AG09309 (cell line): Measurements from ENCODE around the gene STOX1.

Source experiments
- DNase-seq: peaks from one replicate; pipeline ENCODE4 v3.0.0-alpha.2; 2010; ENCODE audit warnings: low read depth
- H3K4me3 ChIP-seq: 2 replicates; pipeline ENCODE4 v1.5.1; 2011; ENCODE audit warnings: mild to moderate bottlenecking, low read depth, low read length, moderate library complexity; ENCODE audit not compliant: control insufficient read depth
- TF ChIP-seq, protein P1 (sequence below): IDR thresholded peaks from 2 replicates; pipeline ENCODE4 v1.5.1; 2011; ENCODE audit warnings: mild to moderate bottlenecking, low read depth, low read length, inconsistent platforms; ENCODE audit not compliant: insufficient read depth, control insufficient read depth; ENCODE audit errors: missing control alignments

STOX1 gene, protein sequence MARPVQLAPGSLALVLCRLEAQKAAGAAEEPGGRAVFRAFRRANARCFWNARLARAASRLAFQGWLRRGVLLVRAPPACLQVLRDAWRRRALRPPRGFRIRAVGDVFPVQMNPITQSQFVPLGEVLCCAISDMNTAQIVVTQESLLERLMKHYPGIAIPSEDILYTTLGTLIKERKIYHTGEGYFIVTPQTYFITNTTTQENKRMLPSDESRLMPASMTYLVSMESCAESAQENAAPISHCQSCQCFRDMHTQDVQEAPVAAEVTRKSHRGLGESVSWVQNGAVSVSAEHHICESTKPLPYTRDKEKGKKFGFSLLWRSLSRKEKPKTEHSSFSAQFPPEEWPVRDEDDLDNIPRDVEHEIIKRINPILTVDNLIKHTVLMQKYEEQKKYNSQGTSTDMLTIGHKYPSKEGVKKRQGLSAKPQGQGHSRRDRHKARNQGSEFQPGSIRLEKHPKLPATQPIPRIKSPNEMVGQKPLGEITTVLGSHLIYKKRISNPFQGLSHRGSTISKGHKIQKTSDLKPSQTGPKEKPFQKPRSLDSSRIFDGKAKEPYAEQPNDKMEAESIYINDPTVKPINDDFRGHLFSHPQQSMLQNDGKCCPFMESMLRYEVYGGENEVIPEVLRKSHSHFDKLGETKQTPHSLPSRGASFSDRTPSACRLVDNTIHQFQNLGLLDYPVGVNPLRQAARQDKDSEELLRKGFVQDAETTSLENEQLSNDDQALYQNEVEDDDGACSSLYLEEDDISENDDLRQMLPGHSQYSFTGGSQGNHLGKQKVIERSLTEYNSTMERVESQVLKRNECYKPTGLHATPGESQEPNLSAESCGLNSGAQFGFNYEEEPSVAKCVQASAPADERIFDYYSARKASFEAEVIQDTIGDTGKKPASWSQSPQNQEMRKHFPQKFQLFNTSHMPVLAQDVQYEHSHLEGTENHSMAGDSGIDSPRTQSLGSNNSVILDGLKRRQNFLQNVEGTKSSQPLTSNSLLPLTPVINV

DNA sequence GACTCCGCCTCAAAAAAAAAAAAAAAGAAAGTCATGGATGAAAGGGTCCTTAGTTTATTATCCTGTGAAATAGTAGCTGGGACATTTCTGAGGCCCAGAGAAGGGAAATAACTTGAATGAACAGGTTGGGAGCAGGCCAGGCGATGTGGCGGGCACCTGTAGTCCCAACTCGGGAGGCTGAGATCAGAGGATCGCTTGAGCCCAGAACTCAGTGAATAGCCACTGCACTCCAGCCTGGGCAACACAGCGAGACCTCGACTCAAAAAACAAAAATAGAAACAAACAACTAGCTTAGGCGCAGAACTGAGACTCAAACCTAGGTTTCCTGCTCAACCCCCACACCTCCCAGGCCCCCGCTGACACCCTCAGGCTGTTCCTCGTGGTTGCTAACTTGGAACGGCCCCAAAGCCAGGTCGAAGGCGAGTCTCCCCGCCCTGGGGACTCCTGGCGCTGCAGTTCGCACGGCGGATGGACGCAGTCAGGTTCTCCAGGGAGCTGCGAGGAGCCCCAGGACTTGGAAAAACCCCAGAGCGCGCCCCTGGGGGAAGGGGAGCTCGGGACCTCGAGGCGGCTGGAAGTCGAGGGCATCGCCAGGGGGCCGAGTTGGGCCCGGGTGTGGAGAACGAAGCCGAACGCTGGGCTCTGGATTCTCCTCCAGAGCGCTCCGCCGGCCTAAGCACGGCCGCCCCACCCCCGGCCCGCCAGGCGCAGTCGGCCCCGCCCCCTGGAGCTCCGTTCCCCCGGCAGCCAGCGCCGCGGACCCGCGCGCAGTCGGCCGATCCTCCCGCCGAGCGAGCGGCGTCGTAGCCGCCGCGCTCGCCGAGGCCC, at the start of gene STOX1:
Gene STOX1 (plus strand): TSS at position 768 of the 828 bp plus-strand sequence. CDS start 93 bp downstream, outside the sequence.
- TF ChIP-seq, protein P1, sequence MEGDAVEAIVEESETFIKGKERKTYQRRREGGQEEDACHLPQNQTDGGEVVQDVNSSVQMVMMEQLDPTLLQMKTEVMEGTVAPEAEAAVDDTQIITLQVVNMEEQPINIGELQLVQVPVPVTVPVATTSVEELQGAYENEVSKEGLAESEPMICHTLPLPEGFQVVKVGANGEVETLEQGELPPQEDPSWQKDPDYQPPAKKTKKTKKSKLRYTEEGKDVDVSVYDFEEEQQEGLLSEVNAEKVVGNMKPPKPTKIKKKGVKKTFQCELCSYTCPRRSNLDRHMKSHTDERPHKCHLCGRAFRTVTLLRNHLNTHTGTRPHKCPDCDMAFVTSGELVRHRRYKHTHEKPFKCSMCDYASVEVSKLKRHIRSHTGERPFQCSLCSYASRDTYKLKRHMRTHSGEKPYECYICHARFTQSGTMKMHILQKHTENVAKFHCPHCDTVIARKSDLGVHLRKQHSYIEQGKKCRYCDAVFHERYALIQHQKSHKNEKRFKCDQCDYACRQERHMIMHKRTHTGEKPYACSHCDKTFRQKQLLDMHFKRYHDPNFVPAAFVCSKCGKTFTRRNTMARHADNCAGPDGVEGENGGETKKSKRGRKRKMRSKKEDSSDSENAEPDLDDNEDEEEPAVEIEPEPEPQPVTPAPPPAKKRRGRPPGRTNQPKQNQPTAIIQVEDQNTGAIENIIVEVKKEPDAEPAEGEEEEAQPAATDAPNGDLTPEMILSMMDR, result no peak
- H3K4me3 ChIP-seq, result peak within 1 kb of the TSS; percentile 62
- DNase-seq, result no peak

DNA sequence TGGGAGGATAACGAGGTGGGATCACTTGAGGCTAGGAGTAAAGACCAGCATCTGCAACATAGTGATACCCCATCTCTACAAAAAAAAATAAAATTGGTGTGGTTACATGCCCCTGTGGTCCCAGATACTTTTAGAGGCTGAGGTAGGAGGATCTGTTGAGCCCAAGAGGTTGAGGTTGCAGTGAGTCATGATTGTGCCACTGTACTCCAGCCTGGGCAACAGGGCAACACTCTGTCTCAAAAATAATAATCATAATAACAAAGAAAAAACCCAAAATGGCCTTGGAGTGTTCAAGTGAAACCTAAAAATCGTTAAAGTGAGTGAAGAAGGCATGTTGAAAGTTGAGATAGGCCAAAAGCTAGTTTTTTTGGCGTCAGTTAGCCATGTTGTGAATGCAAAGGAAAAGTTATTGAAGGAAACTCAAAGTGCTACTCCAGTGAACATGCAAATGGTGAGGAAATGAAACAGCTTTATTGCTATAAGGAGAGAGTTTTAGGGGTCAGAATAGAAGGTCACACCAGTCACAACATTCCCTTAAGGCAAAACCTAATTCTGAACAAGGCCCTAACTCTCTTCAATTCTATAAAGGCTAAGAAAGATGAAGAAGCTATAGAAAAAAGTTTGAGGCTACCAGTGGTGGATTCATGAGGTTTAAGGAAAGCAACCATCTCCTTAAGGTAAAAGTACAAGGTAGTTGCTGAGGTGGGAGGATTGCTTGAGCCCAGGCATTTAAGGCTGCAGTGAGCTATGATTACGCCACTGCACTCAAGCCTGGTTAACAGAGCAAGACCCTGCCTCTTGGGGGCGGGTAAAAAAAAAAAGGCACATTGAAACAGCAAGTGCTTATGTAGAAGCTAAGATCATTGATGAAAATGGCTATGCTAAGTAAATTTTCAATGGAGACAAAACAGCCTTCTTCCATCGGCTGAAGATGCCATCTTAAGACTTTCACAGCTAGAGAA, 45.4 kb upstream of the STOX1 start:
- TF ChIP-seq, protein P1, result no peak
- H3K4me3 ChIP-seq, result no peak overlapping the region
- no peak for DNase-seq

DNA sequence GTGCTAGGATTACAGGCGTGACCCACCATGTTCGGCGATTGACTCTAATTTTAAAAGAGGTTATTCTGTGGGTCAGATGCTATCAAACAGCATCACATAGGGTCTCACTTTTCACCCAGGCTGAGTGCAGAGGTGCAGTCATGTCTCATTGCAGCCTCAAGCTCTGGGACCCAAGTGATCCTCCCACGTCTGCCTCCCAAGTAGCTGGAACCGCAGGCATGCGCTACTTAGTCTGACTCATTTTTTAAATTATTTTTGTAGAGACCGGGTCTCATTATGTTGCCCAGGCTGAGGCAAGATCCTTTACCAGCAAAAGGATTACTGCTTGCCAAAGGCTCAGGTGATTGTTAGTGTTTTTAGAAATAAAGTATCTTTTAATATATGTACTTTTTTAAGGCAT, 42.9 kb upstream of the STOX1 start:
- no peak for DNase-seq
- TF ChIP-seq, protein P1, result no peak
- H3K4me3 ChIP-seq, result no peak overlapping the region

DNA sequence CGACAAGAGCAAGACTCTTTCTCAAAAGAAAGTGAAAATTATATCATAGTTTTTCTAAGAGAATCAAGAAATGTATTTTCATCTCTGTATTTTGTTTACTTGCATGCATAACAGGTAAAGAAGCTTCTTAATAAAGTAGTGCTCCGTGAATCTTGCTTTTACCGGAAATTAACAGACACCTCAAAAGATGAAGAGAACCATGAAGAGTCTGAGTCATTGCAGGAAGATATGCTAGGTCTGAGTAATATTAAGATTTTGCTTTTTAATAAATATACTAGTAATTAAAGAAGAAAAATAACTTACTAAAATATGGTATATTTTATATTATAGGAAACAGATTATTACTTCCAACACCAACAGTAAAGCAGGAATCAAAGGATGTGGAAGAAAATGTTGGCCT, 39.5 kb upstream of the STOX1 start:
- TF ChIP-seq, protein P1, result no peak
- no peak overlapping the region for H3K4me3 ChIP-seq
- no peak for DNase-seq

DNA sequence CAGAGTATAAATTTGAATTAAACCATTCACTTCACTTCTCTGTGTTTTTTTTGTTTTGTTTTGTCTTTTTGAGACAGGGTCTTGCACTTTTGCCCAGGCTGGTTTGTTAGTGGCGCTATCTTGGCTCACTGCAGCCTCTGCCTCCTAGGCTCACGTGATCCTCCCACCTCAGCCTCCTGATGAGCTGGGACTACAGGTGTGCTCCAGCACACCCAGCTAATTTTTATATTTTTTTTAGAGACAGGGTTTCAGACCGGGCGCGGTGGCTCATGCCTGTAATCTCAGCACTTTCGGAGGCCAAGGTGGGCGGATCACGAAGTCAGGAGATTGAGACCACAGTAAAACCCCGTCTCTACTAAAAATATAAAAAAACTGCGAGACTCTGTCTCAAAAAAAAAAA, 36.9 kb upstream of the STOX1 start:
- H3K4me3 ChIP-seq, result no peak overlapping the region
- TF ChIP-seq, protein P1, result no peak
- DNase-seq, result no peak
